Measurements from ENCODE around the gene PRR33.

The PRR33 gene

GRCh38 chr11:1921574-1922141 lies 30.0 kb upstream of the PRR33 start:
- TF ChIP-seq CTCF (conservative IDR thresholded peaks at IDR 0.05; ENCODE audit: low read length), result no peak
- DNase-seq (ENCODE audit: low read depth), result peak; percentile 53
- H3K4me3 ChIP-seq (ENCODE audit: low read length), result no peak overlapping the region

- no peak for TF ChIP-seq CTCF (conservative IDR thresholded peaks at IDR 0.05; ENCODE audit: low read length)
- DNase-seq (ENCODE audit: low read depth), result no peak
- no peak overlapping the region for H3K4me3 ChIP-seq (ENCODE audit: low read length)
Observed at GRCh38 chr11:1920909-1921573, 29.3 kb upstream of the PRR33 start.

- no peak for TF ChIP-seq CTCF (conservative IDR thresholded peaks at IDR 0.05; ENCODE audit: low read length)
- H3K4me3 ChIP-seq (ENCODE audit: low read length), result no peak overlapping the region
- no peak for DNase-seq (ENCODE audit: low read depth)
Observed at GRCh38 chr11:1920128-1920908, 28.6 kb upstream of the PRR33 start.

- no peak for DNase-seq (ENCODE audit: low read depth)
- no peak for TF ChIP-seq CTCF (conservative IDR thresholded peaks at IDR 0.05; ENCODE audit: low read length)
- no peak within 1 kb of the TSS for H3K4me3 ChIP-seq (ENCODE audit: low read length)
Observed at GRCh38 chr11:1919391-1920127, 27.9 kb upstream of the PRR33 start, which contains the start of gene TNNT3. Gene TNNT3 (plus strand): TSS chr11:1919703. CDS start chr11:1922875, 3,172 bp downstream.

DNA sequence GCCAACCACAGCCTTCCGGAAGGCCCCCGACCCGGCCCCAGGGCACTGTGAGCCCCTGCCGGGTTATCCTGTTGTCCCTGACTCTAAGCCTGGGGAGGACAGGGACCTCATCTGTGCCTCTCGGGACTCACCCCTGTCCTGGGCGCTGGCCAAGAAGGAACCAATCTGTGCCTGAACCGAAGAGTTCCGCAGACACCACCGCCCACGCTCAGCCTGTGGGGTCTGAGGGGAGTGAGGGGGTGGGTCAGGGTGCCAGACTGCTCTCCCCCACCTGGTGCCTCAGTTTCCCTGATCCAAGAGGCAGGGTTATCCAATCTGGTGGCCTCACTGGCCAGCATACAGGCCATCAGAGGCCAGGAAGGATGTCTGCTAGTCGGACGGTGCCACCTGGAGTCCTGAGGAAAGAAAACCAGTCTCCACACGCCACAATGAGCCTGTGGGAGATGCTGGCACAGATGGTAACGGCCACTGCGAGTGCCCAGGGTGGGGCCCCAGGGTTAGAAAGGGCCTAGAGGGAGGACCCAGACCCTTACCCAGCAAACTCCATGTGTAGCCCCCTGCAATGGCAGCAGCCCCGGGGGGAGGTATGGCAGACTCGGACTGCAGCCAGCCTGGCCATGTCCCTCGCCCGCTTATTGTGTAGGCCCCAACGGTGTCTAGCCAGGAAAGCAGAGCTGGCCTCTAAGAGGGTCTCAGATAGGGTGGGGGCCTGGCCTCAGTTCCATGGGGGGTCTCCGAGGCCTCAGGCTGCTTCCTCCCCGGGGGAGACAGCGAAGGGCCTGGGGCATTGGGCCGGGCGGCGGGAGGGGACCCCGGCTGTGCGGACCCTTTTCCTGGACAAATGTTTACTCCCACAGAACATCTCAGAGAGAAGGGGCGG lies 27.0 kb upstream of the PRR33 start:
- no peak for TF ChIP-seq CTCF (conservative IDR thresholded peaks at IDR 0.05; ENCODE audit: low read length)

More for the DNA sequence above, 27.0 kb upstream of the PRR33 start:
- no peak overlapping the region for H3K4me3 ChIP-seq (ENCODE audit: low read length)
- no peak for DNase-seq (ENCODE audit: low read depth)
